WI38 (cell line): Measurements from ENCODE around the gene MYO1D.

Experiments
- H3K4me3 ChIP-seq: 2 replicates; pipeline ENCODE4 v1.5.1; 2011; ENCODE audit warnings: low read depth, mild to moderate bottlenecking, control low read depth, low read length
- CTCF ChIP-seq: IDR thresholded peaks from 2 replicates; pipeline ENCODE4 v1.5.1; 2012; ENCODE audit warnings: low read depth, mild to moderate bottlenecking, control low read depth, low read length

The MYO1D gene

GRCh38 chr17:32916134-32916533 lies 39.2 kb upstream of the MYO1D start:
- no peak overlapping the region for H3K4me3 ChIP-seq
- TF ChIP-seq CTCF, result no peak

GRCh38 chr17:32915245-32915644 lies 38.3 kb upstream of the MYO1D start:
- no peak for TF ChIP-seq CTCF
- no peak overlapping the region for H3K4me3 ChIP-seq

GRCh38 chr17:32914181-32914580 lies 37.3 kb upstream of the MYO1D start:
- no peak overlapping the region for H3K4me3 ChIP-seq
- no peak for TF ChIP-seq CTCF

- no peak for TF ChIP-seq CTCF
Measured at GRCh38 chr17:32913593-32913992, 36.7 kb upstream of the MYO1D start.

GRCh38 chr17:32912218-32912897 lies 35.4 kb upstream of the MYO1D start:
- TF ChIP-seq CTCF, result 0 out of 2 replicates have a peak, but pooled peaks have one; percentile 3
- H3K4me3 ChIP-seq, result no peak overlapping the region

More at GRCh38 chr17:32913593-32913992, 36.7 kb upstream of the MYO1D start:
- no peak overlapping the region for H3K4me3 ChIP-seq

- no peak overlapping the region for H3K4me3 ChIP-seq
- no peak for TF ChIP-seq CTCF
Measured at GRCh38 chr17:32910769-32911168, 33.8 kb upstream of the MYO1D start.

- no peak overlapping the region for H3K4me3 ChIP-seq
- TF ChIP-seq CTCF, result peak; percentile 81
Measured at GRCh38 chr17:32909787-32910369, 33.0 kb upstream of the MYO1D start.
